Measurements from ENCODE around the gene RAB36. TPM values are rescaled to one million over a fixed set of nuclear protein-coding genes. Genes with fewer than 3 reads are reported as not detected.

Gene RAB36
- total RNA-seq, 2 experiments from 2014 or later = 0.77 to 0.87 TPM

GRCh38 chr22:23204125-23204488 is 58.8 kb downstream of the RAB36 start:
- H3K4me1 Mint-ChIP-seq (ENCODE audit: low read depth) = peaks cover 40% of the 10 kb centered on the region
- ChIA-PET CTCF (no interaction called here), POLR2A (no interaction called here)
- H3K27me3 Mint-ChIP-seq = no peaks in the 10 kb centered on the region
- DNase-seq = no peak
- Histone ChIP-seq H3K4me3 (ENCODE audit: low read length) (no peak overlapping the region), H3K9me3 (ENCODE audit: control insufficient read depth in 1 of 2, insufficient read depth in 1 of 2, low read length in 2 of 2) (no peaks in the 10 kb centered on the region), H3K27me3 (ENCODE audit: control insufficient read depth in 1 of 2, insufficient read depth in 2 of 2, low read length in 2 of 2) (no peaks in the 10 kb centered on the region), H3K27ac (ENCODE audit: low read depth in 1 of 2, low read length in 2 of 2) (no peak overlapping the region), H3K4me1 (ENCODE audit: insufficient read depth, low read length) (peaks cover 17% of the 10 kb centered on the region), H3K36me3 (ENCODE audit: insufficient read depth, low read length) (peaks cover 25% of the 10 kb centered on the region)
- H3K4me3 Mint-ChIP-seq = no peak overlapping the region
- H3K9me3 Mint-ChIP-seq = no peaks in the 10 kb centered on the region
- ATAC-seq (ENCODE audit: poor library complexity) = no peak
- no peak overlapping the region for H3K27ac Mint-ChIP-seq
- intact Hi-C loops (cut with DNase I, micrococcal nuclease) = no loop called here
- no peak for TF ChIP-seq CTCF (IDR thresholded peaks at IDR 0.05)
- H3K36me3 Mint-ChIP-seq (ENCODE audit: low read depth) = peaks cover 31% of the 10 kb centered on the region

GRCh38 chr22:23204541-23205157 is 59.4 kb downstream of the RAB36 start:
- Histone ChIP-seq H3K27me3 (ENCODE audit: control insufficient read depth in 1 of 2, insufficient read depth in 2 of 2, low read length in 2 of 2) (no peaks in the 10 kb centered on the region), H3K36me3 (ENCODE audit: insufficient read depth, low read length) (peaks cover 21% of the 10 kb centered on the region), H3K4me1 (ENCODE audit: insufficient read depth, low read length) (peaks cover 12% of the 10 kb centered on the region), H3K9me3 (ENCODE audit: control insufficient read depth in 1 of 2, insufficient read depth in 1 of 2, low read length in 2 of 2) (no peaks in the 10 kb centered on the region), H3K27ac (ENCODE audit: low read depth in 1 of 2, low read length in 2 of 2) (no peak overlapping the region), H3K4me3 (ENCODE audit: low read length) (no peak overlapping the region)
- Mint-ChIP-seq H3K4me3 (no peak overlapping the region), H3K27ac (no peak overlapping the region), H3K4me1 (ENCODE audit: low read depth) (peaks cover 35% of the 10 kb centered on the region), H3K27me3 (no peaks in the 10 kb centered on the region), H3K36me3 (ENCODE audit: low read depth) (peaks cover 31% of the 10 kb centered on the region), H3K9me3 (no peaks in the 10 kb centered on the region)
- intact Hi-C loops (cut with DNase I, micrococcal nuclease) = no loop called here
- ChIA-PET CTCF (no interaction called here), POLR2A (no interaction called here)
- no peak for ATAC-seq (ENCODE audit: poor library complexity)
- no peak for TF ChIP-seq CTCF (IDR thresholded peaks at IDR 0.05)
- DNase-seq = no peak

- Histone ChIP-seq H3K9me3 (ENCODE audit: control insufficient read depth in 1 of 2, insufficient read depth in 1 of 2, low read length in 2 of 2) (no peaks in the 10 kb centered on the region), H3K4me3 (ENCODE audit: low read length) (no peak overlapping the region), H3K27ac (ENCODE audit: low read depth in 1 of 2, low read length in 2 of 2) (no peak overlapping the region), H3K27me3 (ENCODE audit: control insufficient read depth in 1 of 2, insufficient read depth in 2 of 2, low read length in 2 of 2) (no peaks in the 10 kb centered on the region), H3K36me3 (ENCODE audit: insufficient read depth, low read length) (peaks cover 21% of the 10 kb centered on the region), H3K4me1 (ENCODE audit: insufficient read depth, low read length) (peaks cover 12% of the 10 kb centered on the region)
- ChIA-PET CTCF (no interaction called here), POLR2A (no interaction called here)
- DNase-seq (no peak), ATAC-seq (ENCODE audit: poor library complexity) (no peak)
- intact Hi-C loops (cut with DNase I, micrococcal nuclease) = no loop called here
- H3K4me3 Mint-ChIP-seq = no peak overlapping the region
- no peaks in the 10 kb centered on the region for H3K9me3 Mint-ChIP-seq
- peaks cover 31% of the 10 kb centered on the region for H3K36me3 Mint-ChIP-seq (ENCODE audit: low read depth)
- peaks cover 37% of the 10 kb centered on the region for H3K4me1 Mint-ChIP-seq (ENCODE audit: low read depth)
- H3K27ac Mint-ChIP-seq = no peak overlapping the region
- TF ChIP-seq CTCF (IDR thresholded peaks at IDR 0.05) = no peak
- H3K27me3 Mint-ChIP-seq = no peaks in the 10 kb centered on the region
Observed at GRCh38 chr22:23205339-23206049, 60.2 kb downstream of the RAB36 start.

All from CD4-positive, alpha-beta T cell (primary cell).